Fibroblast of villous mesenchyme (primary cell): ENCODE data around the gene ZBTB48. TPM values are rescaled to one million over a fixed set of nuclear protein-coding genes. Genes with fewer than 3 reads are reported as not detected.
"Not testable (repeated sequence)": the region's sequence is repeated elsewhere in the genome, so short reads cannot be mapped to it uniquely, and the experiment has no call there.

Experiments
- DNase-seq: peaks from one replicate; pipeline ENCODE4 v3.0.0-alpha.2; 2010; ENCODE audit warnings: low read depth
- H3K4me3 ChIP-seq: 2 replicates; pipeline ENCODE4 v1.5.1; 2011; ENCODE audit warnings: low read depth, mild to moderate bottlenecking, low read length
- CTCF ChIP-seq: IDR thresholded peaks from 2 replicates; pipeline ENCODE4 v1.5.1; 2012; ENCODE audit warnings: low read depth, mild to moderate bottlenecking, low read length; ENCODE audit not compliant: insufficient read depth
- total RNA-seq: library from RNA; depleted of rRNA; stranded (reverse); fragments of >200 nt; gene quantifications from 2 replicates; pipeline ENCODE4 v1.2.3, GENCODE V29; 2012

The ZBTB48 gene
- total RNA-seq, 1 donor, result 10.8 TPM

GRCh38 chr1:6554907-6555778, 24.7 kb upstream of the ZBTB48 start, which contains the start of gene TAS1R1:
Gene TAS1R1, plus strand, starts transcription at chr1:6555307. Its CDS starts 67 bp downstream, at chr1:6555374.
- no peak for DNase-seq
- no peak for TF ChIP-seq CTCF

DNA sequence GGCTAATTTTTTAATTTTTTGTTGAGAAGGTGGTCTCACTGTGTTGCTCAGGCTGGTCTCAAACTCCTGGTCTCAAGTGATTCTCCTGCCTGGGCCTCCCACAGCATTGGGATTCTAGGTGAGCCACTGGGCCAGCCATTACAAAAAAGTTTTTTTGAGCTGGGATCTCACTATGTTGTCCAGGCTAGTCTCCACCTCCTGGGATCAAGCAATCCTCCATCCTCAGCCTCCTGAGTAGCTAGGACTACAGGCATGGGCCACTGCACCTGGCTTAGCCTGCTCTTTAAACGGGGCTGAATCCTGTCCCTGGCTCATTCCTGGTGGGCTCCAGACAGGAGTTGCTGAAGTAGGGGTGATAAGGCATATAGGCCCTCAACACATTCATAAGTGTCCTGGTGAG, 22.2 kb upstream of the ZBTB48 start:
- DNase-seq, result no peak
- H3K4me3 ChIP-seq, result no peak overlapping the region
- TF ChIP-seq CTCF, result no peak

More at GRCh38 chr1:6554907-6555778, 24.7 kb upstream of the ZBTB48 start, which contains the start of gene TAS1R1:
- H3K4me3 ChIP-seq, result peak within 1 kb of the TSS; percentile 98

- DNase-seq, H3K4me3 ChIP-seq: not testable (repeated sequence)
Measured at GRCh38 chr1:6559161-6559560, 20.6 kb upstream of the ZBTB48 start.

DNA sequence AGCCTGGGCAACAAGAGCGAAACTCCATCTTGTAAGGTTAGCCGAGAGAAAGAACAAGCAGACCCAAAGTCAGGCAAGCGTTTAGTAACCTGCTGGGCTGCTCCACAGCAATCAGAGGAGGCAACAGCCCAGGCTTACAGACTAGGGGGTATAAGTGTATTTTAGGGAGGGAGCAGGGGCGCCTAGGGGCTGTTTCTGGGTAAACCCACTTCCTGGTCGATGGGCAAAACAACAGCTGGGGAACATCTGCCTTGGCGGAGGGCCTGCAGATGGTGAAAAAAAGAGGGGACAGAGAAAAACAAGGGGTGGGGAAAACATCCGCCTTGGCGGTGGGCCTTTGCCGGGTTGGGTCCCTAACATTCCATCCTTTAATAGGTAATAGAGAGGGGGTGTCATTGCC, 19.5 kb upstream of the ZBTB48 start:
- H3K4me3 ChIP-seq, result no peak overlapping the region
- TF ChIP-seq CTCF, result no peak

DNA sequence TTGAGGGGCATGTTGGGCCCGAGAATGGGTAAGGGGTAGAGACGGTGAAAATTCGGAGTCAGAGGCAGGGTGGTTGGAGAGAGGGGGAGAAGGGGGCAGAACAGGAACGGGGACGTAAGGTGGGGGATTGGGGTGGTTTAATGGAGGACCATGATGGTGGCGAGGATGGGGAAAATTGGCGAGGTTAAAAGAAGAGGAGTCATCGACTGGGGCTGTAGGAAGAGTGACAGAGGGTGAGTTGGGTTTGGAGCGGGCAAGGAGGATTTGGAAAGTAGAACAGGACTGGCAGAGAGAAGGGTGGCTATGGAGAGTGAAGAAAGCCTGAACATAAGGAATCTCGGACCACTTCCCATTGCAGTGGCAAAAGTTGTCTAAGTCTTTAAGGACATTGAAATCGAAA, 10.8 kb upstream of the ZBTB48 start:
- DNase-seq, result no peak

More for the DNA sequence above, 19.5 kb upstream of the ZBTB48 start:
- DNase-seq, result no peak

DNA sequence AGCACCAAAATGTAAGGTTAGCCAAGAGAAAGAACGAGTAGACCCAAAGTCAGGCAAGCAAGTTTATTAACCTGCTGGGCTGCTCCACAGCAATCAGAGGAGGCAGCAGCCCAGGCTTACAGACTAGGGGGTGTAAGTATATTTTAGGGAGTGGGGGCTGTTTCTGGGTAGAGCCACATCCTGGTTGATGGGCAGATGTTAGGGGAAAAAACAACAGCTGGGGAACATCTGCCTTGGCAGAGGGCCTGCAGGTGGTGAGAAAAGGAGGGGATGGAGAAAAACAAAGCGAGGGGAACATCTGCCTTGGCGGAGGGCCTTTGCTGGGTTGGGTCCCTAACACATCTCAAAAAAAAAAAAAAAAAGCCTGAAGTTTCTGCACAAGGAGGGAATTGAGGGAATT, 9.7 kb upstream of the ZBTB48 start:
- TF ChIP-seq CTCF, result no peak
- no peak for DNase-seq

More for the DNA sequence above, 10.8 kb upstream of the ZBTB48 start:
- TF ChIP-seq CTCF, result no peak
- H3K4me3 ChIP-seq, result no peak overlapping the region

GRCh38 chr1:6570987-6571386, 8.8 kb upstream of the ZBTB48 start:
- no peak for DNase-seq
- H3K4me3 ChIP-seq, result no peak overlapping the region
- no peak for TF ChIP-seq CTCF

More for the DNA sequence above, 9.7 kb upstream of the ZBTB48 start:
- no peak overlapping the region for H3K4me3 ChIP-seq
